Adipocyte (in vitro differentiated cells): ENCODE results near the gene CSDE1.
"Not testable (repeated sequence)": the region's sequence is repeated elsewhere in the genome, so short reads cannot be mapped to it uniquely, and the experiment has no call there.

ENCODE experiments used
- DNase-seq: peaks from one replicate; pipeline ENCODE4 v3.0.0-alpha.2; 2015; ENCODE audit warnings: low read depth
- H3K27me3 ChIP-seq: replicated peaks from 2 replicates; pipeline ENCODE4 v1.7.0; 2013; ENCODE audit warnings: mild to moderate bottlenecking, low read length, moderate library complexity; ENCODE audit not compliant: control insufficient read depth, insufficient read depth
- H3K36me3 ChIP-seq: 2 replicates; pipeline ENCODE4 v1.7.0; 2013; ENCODE audit warnings: low read length, mild to moderate bottlenecking, moderate library complexity; ENCODE audit not compliant: control insufficient read depth, insufficient read depth, severe bottlenecking
- H3K4me1 ChIP-seq: 2 replicates; pipeline ENCODE4 v1.7.0; 2013; ENCODE audit warnings: mild to moderate bottlenecking, low read length, moderate library complexity; ENCODE audit not compliant: control insufficient read depth, insufficient read depth
- H3K4me3 ChIP-seq: 2 replicates; pipeline ENCODE4 v1.7.0; 2013; ENCODE audit warnings: mild to moderate bottlenecking, low read length, moderate library complexity
- H3K9ac ChIP-seq: 2 replicates; pipeline ENCODE4 v1.7.0; 2013; ENCODE audit warnings: mild to moderate bottlenecking, low read length, moderate library complexity
- H3K9me3 ChIP-seq: 2 replicates; pipeline ENCODE4 v1.7.0; 2013; ENCODE audit warnings: mild to moderate bottlenecking, low read length, moderate library complexity; ENCODE audit not compliant: control insufficient read depth

The CSDE1 gene

GRCh38 chr1:114757455-114758255 lies at the start of gene CSDE1:
Gene CSDE1, minus strand, starts transcription at chr1:114757984. Its CDS starts 18,094 bp downstream, at chr1:114739890.
- peak within 1 kb of the TSS; percentile 100 for H3K9ac ChIP-seq
- H3K4me3 ChIP-seq = peak within 1 kb of the TSS; percentile 99
- no peaks in the 10 kb centered on the region for H3K27me3 ChIP-seq
- no peaks in the 10 kb centered on the region for H3K36me3 ChIP-seq
- peak; percentile 100 for DNase-seq
- peaks cover 42% of the 10 kb centered on the region for H3K4me1 ChIP-seq
- H3K9me3 ChIP-seq = no peaks in the 10 kb centered on the region

- H3K9ac ChIP-seq, H3K36me3 ChIP-seq, H3K4me1 ChIP-seq, H3K27me3 ChIP-seq, H3K9me3 ChIP-seq, H3K4me3 ChIP-seq, DNase-seq: not testable (repeated sequence)
These were observed 46.7 kb upstream of the CSDE1 start for GRCh38 chr1:114804449-114804848.

DNA sequence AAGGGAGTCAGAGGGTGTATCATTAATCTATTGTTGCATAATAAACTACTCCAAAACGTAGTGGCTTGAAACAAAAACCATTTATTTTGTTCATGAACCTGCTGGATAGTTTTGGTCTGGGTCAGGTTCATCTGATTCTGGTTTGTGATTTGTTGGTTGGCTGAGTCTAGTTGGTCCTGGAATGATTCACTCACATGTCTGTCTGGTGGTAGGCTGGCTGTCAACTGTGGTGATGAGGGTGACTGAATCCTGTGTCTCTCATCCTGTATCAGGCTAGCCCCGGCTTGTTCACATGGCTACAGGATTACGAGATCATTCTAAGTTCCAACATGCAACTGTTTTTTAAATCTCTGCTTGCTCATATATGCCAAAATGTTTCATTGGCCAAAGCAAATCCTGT lies 45.2 kb upstream of the CSDE1 start:
- Histone ChIP-seq H3K27me3 (peaks cover 4% of the 10 kb centered on the region), H3K4me3 (no peak overlapping the region), H3K9me3 (no peaks in the 10 kb centered on the region), H3K36me3 (no peaks in the 10 kb centered on the region), H3K9ac (no peak overlapping the region), H3K4me1 (peaks cover 4% of the 10 kb centered on the region)
- DNase-seq = no peak

DNA sequence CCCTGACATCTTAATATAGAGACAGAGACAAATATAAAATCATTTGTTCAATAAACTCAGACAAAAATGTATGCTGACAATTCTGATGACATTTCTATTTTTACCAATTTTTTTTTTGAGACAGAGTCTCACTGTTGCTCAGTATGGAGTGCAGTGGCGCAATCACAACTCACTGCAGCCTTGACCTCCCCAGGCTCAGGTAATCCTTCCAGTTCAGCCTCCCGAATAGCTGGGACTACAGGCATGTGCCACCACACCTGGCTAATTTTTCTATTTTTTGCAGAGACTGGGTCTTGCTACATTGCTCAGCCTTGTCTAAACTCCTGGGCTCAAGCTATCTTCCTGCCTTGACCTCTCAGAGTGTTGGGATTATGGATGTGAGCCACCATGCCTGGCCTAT lies 36.3 kb upstream of the CSDE1 start:
- DNase-seq = no peak
- Histone ChIP-seq H3K4me3 (no peak overlapping the region), H3K4me1 (no peaks in the 10 kb centered on the region)

GRCh38 chr1:114790581-114790980 lies 32.8 kb upstream of the CSDE1 start:
- DNase-seq, H3K36me3 ChIP-seq, H3K27me3 ChIP-seq, H3K4me3 ChIP-seq, H3K9me3 ChIP-seq, H3K4me1 ChIP-seq, H3K9ac ChIP-seq: not testable (repeated sequence)

More for the DNA sequence above, 36.3 kb upstream of the CSDE1 start:
- Histone ChIP-seq H3K9me3 (no peaks in the 10 kb centered on the region), H3K9ac (no peak overlapping the region), H3K27me3 (peaks cover 12% of the 10 kb centered on the region), H3K36me3 (no peaks in the 10 kb centered on the region)

GRCh38 chr1:114786440-114786839 lies 28.7 kb upstream of the CSDE1 start:
- not testable (repeated sequence) for H3K9me3 ChIP-seq, H3K9ac ChIP-seq, DNase-seq, H3K27me3 ChIP-seq, H3K4me3 ChIP-seq, H3K4me1 ChIP-seq, H3K36me3 ChIP-seq

GRCh38 chr1:114782476-114782875 lies 24.7 kb upstream of the CSDE1 start:
- peaks cover 12% of the 10 kb centered on the region for H3K36me3 ChIP-seq
- H3K4me1 ChIP-seq = peaks cover 15% of the 10 kb centered on the region
- no peaks in the 10 kb centered on the region for H3K9me3 ChIP-seq
- no peak overlapping the region for H3K9ac ChIP-seq
- H3K27me3 ChIP-seq = no peaks in the 10 kb centered on the region
- DNase-seq = no peak
- no peak overlapping the region for H3K4me3 ChIP-seq

GRCh38 chr1:114780344-114781226 lies 22.8 kb upstream of the CSDE1 start, which contains the start of gene SIKE1:
Gene SIKE1, minus strand, starts transcription at chr1:114780685. Its CDS starts 78 bp downstream, at chr1:114780607.
- peak; percentile 96 for DNase-seq
- Histone ChIP-seq H3K4me3 (peak within 1 kb of the TSS; percentile 96), H3K4me1 (peaks cover 15% of the 10 kb centered on the region), H3K9me3 (no peaks in the 10 kb centered on the region), H3K36me3 (peaks cover 19% of the 10 kb centered on the region), H3K9ac (peak within 1 kb of the TSS; percentile 93), H3K27me3 (no peaks in the 10 kb centered on the region)

DNA sequence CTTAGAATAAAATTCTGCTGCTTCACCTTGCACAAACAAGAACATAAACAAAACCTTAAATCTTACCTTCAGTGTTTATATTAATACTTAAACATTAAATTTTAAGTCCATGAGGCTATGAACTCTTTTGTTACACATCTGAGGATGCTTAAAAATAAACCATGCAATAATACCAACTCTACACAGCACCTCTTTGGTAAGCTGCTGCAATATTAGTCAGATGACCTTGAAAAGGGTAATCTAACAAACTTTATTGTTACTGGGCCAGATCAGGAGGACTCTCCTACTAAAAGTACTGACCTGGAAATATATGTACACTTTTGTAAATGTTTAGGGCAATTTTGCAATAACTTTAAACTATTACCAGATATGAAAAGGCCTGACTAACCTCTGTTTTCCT lies 21.9 kb upstream of the CSDE1 start:
- Histone ChIP-seq H3K4me3 (peak overlapping the region; percentile 96), H3K4me1 (peaks cover 15% of the 10 kb centered on the region), H3K9ac (peak overlapping the region; percentile 93), H3K36me3 (peaks cover 27% of the 10 kb centered on the region), H3K9me3 (no peaks in the 10 kb centered on the region), H3K27me3 (no peaks in the 10 kb centered on the region)
- DNase-seq = no peak

- DNase-seq, H3K4me3 ChIP-seq, H3K9me3 ChIP-seq, H3K9ac ChIP-seq, H3K27me3 ChIP-seq: not testable (repeated sequence)
- Histone ChIP-seq H3K4me1 (peaks cover 15% of the 10 kb centered on the region), H3K36me3 (peaks cover 57% of the 10 kb centered on the region)
These were observed 18.9 kb upstream of the CSDE1 start for GRCh38 chr1:114776726-114777125.

- Histone ChIP-seq H3K4me1 (no peaks in the 10 kb centered on the region), H3K9ac (no peak overlapping the region), H3K4me3 (no peak overlapping the region), H3K27me3 (no peaks in the 10 kb centered on the region), H3K9me3 (no peaks in the 10 kb centered on the region), H3K36me3 (peaks cover 82% of the 10 kb centered on the region)
- DNase-seq = no peak
These were observed 14.2 kb upstream of the CSDE1 start for GRCh38 chr1:114771992-114772391.
